ENCODE results near the gene NNMT.

Gene NNMT

DNA sequence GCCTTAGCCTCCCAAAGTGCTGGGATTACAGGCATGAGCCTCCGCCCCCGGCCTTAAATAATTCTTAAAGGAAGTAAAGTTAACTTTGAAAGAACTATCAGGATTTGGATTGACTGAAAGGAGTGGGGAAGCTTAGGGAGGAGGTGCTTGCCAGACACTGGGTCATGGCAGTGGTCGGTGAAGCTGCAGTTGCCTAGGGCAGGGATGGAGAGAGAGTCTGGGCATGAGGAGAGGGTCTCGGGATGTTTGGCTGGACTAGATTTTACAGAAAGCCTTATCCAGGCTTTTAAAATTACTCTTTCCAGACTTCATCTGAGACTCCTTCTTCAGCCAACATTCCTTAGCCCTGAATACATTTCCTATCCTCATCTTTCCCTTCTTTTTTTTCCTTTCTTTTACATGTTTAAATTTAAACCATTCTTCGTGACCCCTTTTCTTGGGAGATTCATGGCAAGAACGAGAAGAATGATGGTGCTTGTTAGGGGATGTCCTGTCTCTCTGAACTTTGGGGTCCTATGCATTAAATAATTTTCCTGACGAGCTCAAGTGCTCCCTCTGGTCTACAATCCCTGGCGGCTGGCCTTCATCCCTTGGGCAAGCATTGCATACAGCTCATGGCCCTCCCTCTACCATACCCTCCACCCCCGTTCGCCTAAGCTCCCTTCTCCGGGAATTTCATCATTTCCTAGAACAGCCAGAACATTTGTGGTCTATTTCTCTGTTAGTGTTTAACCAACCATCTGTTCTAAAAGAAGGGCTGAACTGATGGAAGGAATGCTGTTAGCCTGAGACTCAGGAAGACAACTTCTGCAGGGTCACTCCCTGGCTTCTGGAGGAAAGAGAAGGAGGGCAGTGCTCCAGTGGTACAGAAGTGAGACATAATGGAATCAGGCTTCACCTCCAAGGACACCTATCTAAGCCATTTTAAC is at the start of gene NNMT:
Gene NNMT (plus strand): TSS at position 724 of the 929 bp plus-strand sequence. CDS start 158 bp downstream, at position 882.
- H3K27me3 ChIP-seq (ENCODE audit: insufficient read depth, low read depth, severe bottlenecking): no peaks in the 10 kb centered on the region
- H3K36me3 ChIP-seq: no peaks in the 10 kb centered on the region
- no peak within 1 kb of the TSS for H3K27ac ChIP-seq
- H3K4me3 ChIP-seq (ENCODE audit: low read depth, low read length): no peak within 1 kb of the TSS
- TF ChIP-seq, protein P1, sequence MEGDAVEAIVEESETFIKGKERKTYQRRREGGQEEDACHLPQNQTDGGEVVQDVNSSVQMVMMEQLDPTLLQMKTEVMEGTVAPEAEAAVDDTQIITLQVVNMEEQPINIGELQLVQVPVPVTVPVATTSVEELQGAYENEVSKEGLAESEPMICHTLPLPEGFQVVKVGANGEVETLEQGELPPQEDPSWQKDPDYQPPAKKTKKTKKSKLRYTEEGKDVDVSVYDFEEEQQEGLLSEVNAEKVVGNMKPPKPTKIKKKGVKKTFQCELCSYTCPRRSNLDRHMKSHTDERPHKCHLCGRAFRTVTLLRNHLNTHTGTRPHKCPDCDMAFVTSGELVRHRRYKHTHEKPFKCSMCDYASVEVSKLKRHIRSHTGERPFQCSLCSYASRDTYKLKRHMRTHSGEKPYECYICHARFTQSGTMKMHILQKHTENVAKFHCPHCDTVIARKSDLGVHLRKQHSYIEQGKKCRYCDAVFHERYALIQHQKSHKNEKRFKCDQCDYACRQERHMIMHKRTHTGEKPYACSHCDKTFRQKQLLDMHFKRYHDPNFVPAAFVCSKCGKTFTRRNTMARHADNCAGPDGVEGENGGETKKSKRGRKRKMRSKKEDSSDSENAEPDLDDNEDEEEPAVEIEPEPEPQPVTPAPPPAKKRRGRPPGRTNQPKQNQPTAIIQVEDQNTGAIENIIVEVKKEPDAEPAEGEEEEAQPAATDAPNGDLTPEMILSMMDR (IDR thresholded peaks at IDR 0.05; ENCODE audit: low read depth, low read length): no peak
- no peaks in the 10 kb centered on the region for H3K9me3 ChIP-seq (ENCODE audit: severe bottlenecking)
- DNase-seq: no peak

DNA sequence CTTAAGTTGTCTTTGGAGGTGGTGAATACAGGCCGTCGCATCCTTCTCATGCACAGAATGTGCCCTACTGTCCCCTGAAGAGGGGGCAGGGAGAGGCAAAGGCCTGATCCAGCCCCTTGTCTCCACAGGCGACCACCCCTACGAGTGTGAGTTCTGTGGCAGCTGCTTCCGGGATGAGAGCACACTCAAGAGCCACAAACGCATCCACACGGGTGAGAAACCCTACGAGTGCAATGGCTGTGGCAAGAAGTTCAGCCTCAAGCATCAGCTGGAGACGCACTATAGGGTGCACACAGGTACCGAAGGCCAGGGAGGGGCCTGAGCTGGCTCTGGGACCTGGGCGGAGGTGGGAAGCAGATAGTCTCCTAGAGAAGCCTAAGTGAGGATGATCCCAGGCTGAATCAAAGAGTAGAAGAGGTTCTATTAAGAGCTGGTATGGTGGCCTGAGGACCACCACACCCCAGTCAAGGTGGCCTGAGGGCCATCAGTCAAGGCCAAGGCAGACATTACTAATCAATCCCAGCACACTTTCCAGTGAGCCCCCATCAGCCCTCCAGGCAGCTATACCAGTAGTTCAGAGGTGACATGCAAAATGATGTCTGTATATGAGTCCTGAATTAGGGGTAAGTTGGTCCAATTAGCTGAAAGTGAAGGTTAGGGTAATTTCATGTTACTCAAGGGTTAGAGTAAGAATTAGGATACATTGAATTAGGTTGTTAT is 49.0 kb upstream of the NNMT start:
- H3K36me3 ChIP-seq: no peaks in the 10 kb centered on the region
- TF ChIP-seq, protein P1 (IDR thresholded peaks at IDR 0.05; ENCODE audit: low read depth, low read length): no peak
- no peaks in the 10 kb centered on the region for H3K9me3 ChIP-seq (ENCODE audit: severe bottlenecking)
- no peak overlapping the region for H3K27ac ChIP-seq
- no peaks in the 10 kb centered on the region for H3K27me3 ChIP-seq (ENCODE audit: insufficient read depth, low read depth, severe bottlenecking)
- H3K4me3 ChIP-seq (ENCODE audit: low read depth, low read length): no peak overlapping the region
- DNase-seq: no peak

DNA sequence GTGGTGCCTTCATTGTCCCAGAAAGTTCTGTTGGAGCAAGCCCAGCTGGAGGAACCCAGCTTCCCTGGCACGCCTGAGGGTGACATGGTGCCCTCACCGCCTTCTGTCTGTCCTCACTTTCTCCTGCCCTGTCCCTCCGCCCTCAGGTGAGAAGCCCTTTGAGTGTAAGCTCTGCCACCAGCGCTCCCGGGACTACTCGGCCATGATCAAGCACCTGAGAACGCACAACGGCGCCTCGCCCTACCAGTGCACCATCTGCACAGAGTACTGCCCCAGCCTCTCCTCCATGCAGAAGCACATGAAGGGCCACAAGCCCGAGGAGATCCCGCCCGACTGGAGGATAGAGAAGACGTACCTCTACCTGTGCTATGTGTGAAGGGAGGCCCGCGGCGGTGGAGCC is 46.0 kb upstream of the NNMT start:
- no peak overlapping the region for H3K4me3 ChIP-seq (ENCODE audit: low read depth, low read length)
- no peaks in the 10 kb centered on the region for H3K36me3 ChIP-seq
- no peak for DNase-seq
- TF ChIP-seq, protein P1 (IDR thresholded peaks at IDR 0.05; ENCODE audit: low read depth, low read length): no peak
- no peaks in the 10 kb centered on the region for H3K27me3 ChIP-seq (ENCODE audit: insufficient read depth, low read depth, severe bottlenecking)
- no peak overlapping the region for H3K27ac ChIP-seq
- no peaks in the 10 kb centered on the region for H3K9me3 ChIP-seq (ENCODE audit: severe bottlenecking)

DNA sequence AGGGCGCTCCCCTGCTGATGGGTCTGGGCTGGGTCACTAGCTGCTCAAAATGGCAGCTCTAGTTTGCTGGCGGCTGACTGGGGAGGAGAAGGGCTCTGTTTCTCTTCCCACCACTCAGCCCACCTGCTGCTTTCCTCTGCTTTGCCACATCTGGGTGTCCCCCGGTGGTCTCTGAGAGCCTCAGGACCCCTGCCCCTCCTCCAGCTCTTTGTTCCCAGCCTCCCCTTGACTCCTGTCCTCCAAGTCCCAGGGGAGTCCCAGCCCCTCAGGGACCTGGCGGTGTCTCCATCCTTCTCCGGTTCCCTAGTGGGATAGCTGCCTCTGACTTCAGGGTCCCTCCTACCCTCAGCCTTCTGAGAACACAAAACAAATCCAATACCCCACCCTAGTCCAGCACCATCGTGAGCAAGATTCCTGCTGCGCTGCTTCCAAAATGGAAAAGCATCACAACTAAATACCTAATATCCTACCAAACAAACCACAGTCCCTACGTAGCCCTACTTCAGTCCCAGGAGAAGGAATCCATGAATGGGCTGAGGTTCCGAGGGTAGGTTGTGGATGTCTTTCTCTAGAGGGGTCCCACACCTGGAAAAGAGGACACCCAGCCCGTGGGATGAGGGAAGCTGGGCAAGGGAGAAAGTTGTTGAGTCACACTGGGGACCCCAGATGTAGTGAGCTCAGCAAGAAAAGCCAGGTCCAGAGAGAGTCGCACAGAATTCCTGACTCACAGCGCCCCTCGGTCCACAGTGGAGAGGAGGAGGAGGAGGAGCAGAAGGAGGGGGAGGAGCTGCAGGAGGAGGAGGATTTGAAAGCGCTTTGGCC is 45.0 kb upstream of the NNMT start:
- TF ChIP-seq, protein P1 (IDR thresholded peaks at IDR 0.05; ENCODE audit: low read depth, low read length): no peak
- no peak for DNase-seq
- Histone ChIP-seq H3K4me3 (ENCODE audit: low read depth, low read length) (no peak overlapping the region), H3K9me3 (ENCODE audit: severe bottlenecking) (no peaks in the 10 kb centered on the region), H3K27ac (no peak overlapping the region), H3K36me3 (no peaks in the 10 kb centered on the region), H3K27me3 (ENCODE audit: insufficient read depth, low read depth, severe bottlenecking) (no peaks in the 10 kb centered on the region)

DNA sequence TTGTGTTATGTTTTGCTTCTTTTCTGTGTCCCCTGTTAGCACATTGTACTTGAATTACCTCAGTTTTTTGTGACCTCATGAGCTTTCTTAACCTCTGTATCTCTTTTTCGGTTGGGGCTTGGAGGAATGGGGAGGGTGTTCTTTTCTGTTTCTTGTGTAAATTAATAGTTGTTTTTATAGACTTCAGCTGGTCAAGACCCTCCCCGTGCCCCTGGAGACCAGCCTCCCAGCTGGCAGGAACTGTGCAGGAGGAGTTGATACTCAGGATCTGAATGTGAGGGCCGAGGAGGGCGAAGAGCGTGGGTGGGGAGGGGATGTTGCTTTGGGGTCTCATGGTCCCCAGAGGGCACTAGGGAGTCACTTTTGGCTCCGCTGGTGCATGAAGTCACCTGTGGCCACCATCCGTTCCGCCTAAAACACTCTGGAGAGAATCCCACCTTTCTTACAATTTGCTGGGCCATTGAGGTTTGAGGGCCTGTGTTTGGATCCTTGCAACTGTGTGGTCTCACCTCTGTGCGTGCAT is 44.3 kb upstream of the NNMT start:
- no peak for DNase-seq
- TF ChIP-seq, protein P1 (IDR thresholded peaks at IDR 0.05; ENCODE audit: low read depth, low read length): peak; percentile 50
- Histone ChIP-seq H3K27me3 (ENCODE audit: insufficient read depth, low read depth, severe bottlenecking) (no peaks in the 10 kb centered on the region), H3K9me3 (ENCODE audit: severe bottlenecking) (no peaks in the 10 kb centered on the region), H3K27ac (no peak overlapping the region), H3K4me3 (ENCODE audit: low read depth, low read length) (no peak overlapping the region), H3K36me3 (no peaks in the 10 kb centered on the region)

All from WERI-Rb-1 (cell line).